Glomerular visceral epithelial cell (primary cell): Measurements from ENCODE around the gene IRF7.

Experiments used
- DNase-seq: peaks from one replicate; pipeline ENCODE4 v3.0.0-alpha.2; 2016; ENCODE audit errors: extremely low spot score

IRF7 gene

DNA sequence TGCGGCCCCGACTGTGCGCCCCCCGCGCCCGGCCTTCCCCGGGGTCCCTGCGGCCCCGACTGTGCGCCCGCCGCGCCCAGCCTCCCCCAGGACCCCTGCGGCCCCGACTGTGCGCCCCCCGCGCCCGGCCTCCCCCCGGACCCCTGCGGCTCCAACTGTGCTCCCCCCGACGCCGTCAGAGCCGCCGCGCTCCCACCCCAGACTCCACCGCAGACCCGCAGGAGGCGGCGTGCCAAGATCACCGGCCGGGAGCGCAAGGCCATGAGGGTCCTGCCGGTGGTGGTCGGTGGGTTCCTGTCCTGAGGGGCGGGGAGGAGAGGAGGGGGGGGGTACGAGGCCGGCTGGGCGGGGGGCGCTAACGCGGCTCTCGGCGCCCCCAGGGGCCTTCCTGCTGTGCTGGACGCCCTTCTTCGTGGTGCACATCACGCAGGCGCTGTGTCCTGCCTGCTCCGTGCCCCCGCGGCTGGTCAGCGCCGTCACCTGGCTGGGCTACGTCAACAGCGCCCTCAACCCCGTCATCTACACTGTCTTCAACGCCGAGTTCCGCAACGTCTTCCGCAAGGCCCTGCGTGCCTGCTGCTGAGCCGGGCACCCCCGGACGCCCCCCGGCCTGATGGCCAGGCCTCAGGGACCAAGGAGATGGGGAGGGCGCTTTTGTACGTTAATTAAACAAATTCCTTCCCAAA lies 24.4 kb upstream of the IRF7 start:
- no peak for DNase-seq

DNA sequence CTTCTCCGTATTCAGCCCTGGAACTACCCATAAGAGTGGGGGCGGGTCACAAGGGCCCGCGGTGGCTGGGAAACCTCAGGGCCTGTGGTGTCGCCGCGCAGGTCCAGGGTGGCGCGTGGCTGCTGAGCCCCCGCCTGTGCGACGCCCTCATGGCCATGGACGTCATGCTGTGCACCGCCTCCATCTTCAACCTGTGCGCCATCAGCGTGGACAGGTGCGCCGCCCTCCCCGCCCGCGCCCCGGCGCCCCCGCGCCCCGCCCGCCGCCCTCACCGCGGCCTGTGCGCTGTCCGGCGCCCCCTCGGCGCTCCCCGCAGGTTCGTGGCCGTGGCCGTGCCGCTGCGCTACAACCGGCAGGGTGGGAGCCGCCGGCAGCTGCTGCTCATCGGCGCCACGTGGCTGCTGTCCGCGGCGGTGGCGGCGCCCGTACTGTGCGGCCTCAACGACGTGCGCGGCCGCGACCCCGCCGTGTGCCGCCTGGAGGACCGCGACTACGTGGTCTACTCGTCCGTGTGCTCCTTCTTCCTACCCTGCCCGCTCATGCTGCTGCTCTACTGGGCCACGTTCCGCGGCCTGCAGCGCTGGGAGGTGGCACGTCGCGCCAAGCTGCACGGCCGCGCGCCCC lies 23.7 kb upstream of the IRF7 start:
- no peak for DNase-seq

DNA sequence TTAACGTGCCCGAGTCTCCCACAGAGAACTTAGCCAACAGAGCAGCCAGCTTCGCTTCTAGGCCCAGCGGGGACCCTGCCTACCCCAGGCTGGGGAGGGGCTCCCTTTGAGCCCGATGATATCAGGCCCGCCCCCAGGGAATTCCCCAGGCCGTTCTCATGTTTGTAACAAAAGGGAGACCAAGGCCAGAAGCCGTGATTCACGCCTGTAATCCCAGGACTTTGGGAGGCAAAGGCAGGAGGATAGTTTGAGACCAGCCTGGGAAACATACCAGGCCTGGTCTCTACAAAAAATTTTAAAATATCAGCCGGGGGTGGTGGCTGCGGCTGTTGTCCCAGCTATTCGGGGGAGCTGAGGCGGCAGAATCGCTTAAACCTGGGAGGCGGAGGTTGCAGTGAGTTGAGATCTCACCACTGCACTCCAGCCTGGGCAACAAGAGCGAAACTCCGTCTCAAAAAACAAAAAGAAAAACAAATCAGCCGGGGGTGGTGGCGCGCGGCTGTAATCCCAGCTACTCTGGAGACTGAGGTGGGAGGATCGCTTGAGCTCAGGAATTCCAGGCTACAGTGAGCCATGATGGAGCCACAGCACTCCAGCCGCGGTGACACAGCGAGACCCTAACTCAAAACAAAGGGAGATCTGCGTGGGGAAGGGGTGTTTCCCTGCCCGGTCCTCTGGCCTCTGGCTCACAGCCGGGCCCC lies 23.0 kb upstream of the IRF7 start:
- no peak for DNase-seq

DNA sequence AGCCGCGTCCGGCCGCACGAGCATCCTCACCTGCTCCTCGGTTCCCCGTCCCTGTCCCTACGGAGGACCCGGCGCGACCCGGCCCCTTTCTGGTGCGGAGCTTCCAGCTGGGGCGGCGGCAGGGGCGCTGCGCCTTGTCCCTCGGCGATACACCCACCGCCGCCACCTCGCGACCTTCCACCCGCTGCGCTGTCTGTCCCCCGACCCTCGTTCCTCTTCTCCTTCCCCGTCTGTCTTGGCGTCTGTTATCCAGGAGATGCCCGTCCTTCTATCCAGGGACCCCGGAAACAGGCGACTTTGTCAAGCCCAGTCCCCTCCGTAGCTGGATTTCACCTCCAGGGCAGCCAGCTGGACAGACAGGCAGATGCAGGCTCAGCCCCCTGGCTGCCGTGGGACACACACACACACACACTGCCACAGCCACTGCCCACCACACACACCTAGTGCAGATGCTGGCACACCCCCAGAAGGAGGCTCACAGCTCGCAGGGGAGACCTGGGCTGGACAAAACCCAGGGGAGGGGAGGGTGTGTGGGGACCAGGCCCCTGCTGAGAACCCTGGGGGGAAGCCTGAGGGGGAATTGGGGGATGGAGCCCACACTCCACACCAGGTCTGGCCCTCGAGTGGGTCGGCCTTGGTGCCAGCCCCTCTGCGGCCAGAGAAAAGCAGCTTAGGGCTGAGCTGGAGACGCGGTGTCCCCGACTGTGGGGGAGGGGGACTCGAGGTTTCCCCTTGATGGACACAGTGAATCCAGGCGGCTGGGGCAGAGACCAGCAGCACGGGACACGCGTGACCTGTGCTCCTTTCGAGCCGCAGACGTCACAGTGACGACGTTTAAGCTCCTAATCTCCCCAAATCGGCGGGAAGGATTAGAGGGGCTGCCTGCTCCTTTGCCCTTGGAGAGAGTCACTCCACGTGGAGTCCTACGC lies 22.1 kb upstream of the IRF7 start:
- DNase-seq = no peak

DNA sequence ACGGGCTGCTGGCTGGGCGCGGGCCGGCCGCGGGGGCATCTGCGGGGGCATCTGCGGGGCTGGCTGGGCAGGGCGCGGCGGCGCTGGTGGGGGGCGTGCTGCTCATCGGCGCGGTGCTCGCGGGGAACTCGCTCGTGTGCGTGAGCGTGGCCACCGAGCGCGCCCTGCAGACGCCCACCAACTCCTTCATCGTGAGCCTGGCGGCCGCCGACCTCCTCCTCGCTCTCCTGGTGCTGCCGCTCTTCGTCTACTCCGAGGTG lies 21.5 kb upstream of the IRF7 start:
- no peak for DNase-seq

DNA sequence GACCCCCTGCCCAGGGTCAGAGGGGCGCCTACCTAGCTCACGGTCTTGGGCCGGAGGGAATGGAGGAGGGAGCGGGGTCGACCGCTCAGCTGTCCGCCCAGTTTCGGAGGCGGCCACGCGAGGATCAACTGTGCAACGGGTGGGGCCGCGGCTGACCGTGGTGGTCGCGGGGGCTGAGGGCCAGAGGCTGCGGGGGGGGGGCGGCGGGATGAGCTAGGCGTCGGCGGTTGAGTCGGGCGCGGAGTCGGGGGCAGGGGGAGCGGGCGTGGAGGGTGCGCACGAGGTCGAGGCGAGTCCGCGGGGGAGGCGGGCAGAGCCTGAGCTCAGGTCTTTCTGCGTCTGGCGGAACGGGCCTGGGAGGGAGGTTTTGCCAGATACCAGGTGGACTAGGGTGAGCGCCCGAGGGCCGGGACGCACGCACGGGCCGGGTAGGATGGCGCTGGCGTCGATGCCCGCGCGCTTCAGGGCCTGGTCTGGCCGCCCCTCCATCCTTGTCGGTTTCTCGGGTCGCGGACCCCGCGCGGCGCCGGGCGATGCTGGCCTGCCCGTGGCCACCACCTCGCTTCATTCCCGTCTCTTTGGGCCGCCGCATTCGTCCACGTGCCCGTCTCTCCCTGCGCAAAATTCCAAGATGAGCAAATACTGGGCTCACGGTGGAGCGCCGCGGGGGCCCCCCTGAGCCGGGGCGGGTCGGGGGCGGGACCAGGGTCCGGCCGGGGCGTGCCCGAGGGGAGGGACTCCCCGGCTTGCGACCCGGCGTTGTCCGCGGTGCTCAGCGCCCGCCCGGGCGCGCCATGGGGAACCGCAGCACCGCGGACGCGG lies 21.0 kb upstream of the IRF7 start, which contains the start of gene DRD4:
Gene DRD4 (plus strand): TSS at position 759 of the 822 bp plus-strand sequence. CDS start 36 bp downstream, at position 795.
- DNase-seq = no peak

DNA sequence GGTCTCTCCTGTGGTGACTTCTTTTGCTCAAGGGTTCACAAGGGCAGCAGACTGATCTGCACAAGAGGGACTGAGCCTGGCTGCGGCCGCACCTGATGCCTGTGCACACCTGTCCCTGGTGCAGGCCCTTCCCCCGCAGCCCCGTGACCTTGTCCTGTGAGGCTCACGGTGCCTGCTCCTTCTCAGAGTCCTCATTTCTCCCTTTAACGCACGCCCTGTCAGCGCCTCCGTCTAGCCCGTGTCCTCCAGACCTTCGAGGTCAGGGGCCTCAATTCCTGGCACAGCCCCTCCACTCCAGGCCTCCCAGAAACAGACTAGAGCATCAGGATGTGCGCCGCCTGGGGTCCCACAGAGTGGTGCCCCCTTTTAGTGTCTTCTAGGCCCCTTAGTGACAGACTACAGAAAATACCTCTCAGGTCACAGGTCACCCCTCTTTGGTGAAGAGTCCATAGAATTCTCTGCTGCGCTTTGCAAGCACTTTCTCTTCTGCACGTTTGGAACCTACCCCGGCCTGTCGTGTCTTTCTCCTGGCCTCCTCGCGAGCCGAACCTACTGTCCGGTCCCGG lies 20.3 kb upstream of the IRF7 start:
- DNase-seq = no peak

DNA sequence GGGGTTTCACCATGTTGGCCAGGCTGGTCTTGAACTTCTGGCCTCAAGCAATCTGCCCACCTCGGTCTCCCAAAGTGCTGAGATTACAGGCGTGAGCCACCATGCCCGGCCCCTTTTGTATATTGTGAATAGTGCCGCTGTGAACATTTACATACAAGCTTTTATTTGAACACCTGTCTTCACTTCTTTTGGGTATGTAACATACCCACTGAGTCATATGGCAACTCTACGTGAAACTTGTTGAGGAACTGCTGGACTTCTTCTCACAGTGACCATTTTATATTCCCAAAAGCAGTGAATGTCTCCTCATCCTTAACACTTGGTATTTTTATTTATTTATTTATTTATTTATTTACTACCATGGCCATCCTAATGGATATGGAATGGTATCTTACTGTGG lies 15.1 kb upstream of the IRF7 start:
- no peak for DNase-seq

DNA sequence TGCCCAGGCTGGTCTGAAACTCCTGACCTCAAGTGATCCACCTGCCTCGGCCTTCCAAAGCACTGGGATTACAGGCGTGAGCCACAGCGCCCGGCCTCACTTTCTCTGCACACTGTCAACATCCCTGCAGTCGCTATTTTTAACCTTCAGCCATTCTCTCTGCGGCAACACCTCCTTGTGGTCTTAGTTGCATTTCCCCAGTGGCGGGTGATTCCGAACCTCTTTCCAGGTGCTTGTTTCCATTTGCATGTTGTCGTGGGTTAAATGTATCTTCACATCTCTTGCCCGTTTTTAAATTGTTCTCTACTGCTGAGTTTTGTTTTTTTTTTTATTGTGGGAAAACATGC lies 13.5 kb upstream of the IRF7 start:
- no peak for DNase-seq

DNA sequence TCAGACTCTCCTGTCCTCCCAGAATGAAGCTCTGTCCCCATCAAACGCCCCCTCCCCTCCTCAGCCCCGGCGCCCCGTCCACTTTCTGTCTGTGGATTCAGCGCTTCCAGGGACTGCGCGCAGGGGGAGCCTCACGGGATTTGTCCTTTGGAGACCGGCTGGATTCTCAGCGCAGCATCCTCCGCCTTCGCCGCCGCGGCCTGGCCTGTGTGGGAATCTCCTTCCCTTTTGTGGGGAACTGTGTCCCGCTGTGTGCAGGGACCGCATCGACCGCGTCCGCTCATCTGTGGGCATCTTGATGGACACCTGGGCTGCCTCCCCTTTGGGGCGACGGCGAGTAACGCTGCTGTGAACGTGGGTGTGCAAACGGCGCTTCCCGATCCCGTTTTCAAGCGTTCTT lies 12.3 kb upstream of the IRF7 start:
- DNase-seq = no peak

DNA sequence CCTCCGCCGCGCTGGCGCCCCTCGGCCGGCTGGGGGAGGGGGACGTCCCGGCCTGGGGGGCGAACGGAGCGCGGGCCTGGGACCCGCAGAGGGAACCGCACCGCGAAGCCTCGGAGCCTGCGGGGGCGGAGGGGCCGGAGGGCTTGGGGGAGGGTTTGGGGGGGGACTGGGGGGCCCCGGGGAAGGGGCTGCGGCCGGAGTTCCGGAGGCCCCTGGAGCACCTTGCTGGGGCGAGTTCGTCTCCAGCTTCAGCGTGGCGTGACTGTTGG lies 11.5 kb upstream of the IRF7 start:
- DNase-seq = no peak

DNA sequence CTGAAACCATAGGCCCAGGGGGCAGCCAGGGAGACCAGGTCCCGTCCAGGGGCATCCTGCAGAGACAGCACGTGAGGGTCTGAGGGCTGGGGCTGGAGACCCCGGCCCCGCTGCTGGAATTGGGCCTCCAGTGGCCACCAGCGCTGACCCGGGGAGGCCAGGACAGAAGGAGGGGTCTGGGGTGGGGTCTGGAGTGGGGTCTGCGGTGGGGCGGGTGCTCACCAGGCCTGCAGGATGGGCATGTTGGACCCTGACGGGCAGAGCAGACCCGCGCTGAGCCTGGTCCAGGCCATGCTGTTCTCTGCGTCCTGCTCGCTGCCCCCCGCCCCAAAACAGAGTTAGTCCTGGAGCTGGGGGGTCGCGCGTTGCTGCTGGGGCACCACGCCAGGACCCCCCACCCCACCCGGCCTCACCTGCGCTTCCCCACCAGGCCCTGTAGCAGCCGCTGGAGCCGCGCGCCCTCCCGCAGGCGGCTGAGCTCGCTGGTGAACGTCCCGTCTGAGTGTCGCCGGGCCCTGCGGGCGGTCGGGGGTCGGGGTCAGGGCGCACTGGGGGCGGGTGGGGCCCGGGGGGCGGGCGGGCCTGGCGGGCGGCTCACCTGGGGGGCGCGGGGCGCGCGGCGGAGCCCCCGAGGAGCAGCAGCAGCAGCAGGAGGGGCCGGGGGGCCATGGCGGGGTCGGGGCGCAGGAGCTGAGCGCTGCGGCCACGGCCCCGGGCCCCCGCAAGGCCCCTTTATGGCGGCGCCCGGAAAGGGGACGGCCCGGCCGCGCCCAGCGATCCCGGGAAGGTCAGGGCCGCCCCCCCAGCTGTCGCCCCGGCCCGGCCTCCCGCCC lies 10.9 kb upstream of the IRF7 start, which contains the start of gene SCT:
Gene SCT (minus strand): TSS at position 707 of the 833 bp plus-strand sequence. CDS start 38 bp downstream, at position 669.
- no peak for DNase-seq

DNA sequence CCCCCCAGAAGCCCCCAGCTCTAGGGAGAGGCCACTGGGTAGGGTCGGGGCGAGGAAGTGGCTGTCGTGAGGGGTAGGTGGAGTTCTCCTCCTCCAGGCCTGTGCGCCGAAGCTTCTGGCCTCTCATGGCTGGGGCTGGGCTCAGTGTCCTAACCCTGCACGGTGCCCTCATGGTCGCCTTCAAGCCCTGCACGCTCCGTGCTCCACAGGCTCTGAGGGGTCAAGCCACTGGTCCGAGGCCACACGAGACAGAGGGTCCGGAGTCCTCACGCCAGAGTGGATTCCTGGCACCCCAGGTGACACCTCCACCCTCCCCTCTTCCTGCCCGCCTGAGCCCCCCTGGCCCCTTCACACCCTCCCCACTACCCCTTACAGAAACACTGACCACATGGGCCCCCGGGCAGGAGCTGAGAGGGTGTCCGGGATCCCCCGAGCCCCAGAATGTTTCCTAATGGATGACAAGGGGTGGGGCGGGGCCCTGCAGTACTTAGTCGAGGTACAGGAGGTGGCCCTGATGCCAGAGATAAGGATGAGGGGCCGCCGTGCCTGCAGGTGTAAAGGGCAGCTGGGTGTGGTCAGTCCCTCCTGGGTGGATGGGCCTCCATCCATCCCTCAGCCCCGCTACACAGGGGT lies 10.0 kb upstream of the IRF7 start:
- no peak for DNase-seq

DNA sequence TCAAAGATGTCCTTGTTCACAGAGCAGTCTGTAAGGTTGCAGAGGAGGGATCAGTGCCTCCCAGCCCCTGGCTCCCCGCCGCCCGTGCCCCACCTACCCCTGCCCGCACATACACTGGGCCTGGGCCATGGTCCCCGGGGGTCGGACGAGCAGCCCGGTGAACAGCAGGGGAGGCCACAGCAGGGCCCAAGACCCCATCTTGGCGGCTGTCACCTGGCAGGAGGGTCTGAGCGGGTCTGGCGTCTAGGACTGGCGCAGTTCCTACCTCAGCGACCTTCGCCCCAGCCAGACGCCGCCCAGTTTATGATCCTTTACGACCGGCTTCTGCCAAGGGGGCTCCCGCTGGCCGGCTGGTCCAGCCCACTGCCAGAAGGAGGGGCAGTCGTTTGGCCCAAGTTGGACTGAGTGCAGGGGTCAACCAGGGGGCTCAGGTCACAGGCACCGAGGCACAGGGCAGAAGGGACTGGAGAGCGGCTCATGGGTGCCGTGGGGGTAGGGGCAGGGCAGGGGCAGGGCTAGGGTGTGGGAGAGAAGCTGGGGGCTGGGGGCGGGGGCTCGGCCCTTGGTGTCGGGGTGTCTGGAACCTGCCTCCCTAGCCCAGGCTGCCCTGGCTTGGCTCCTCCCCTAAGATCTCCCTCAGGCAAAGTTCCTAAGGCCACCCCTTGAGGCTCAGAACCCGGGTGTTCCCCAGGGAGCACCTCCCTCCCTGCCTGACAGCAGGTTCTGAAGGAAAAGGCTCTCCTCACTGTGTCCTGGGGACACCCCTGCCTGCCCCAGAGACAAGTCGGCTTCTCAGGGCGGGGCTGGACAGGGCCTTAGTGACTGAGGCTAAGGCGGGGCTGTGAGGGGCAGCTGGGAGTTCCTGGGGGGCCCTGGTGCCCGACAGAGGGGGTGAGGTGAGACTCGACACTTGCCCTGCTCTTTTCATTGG lies 9.2 kb upstream of the IRF7 start, which contains the start of gene CDHR5:
Gene CDHR5 (minus strand): TSS at position 251 of the 931 bp plus-strand sequence. CDS start 53 bp downstream, at position 198.
- no peak for DNase-seq

DNA sequence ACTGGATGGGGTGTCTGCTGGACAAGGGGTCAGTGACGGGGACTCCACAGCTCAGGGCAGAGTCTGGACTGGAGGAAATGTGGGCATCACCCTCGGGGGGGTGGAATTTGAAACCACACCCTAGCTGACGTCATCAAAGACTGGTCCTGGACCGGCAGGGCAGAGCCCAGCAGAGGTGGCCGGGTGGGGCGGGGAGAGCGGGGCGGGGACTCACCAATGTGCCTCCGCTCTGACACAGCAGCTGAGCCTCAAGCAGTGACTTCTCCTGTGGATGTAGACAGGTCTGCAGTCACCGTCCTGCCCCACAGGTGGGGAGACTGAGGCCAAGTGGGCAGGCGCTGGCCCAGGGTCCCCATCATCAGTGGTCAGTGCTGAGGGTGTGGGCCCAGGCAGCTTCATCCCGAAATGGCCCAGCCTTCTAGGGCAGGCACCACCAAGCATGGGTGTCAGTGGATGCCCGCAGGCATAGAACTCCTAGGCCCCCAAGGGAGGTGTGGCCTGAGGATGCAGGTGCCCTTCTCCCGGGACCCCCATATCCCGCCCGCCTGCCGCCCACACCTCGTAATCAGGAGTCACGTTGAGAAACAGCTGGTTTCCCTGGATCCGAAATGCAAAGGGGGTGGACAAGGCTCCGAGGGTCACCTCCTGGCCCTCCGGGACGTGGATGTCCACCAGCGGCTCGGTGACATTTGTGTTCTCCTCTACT lies 8.4 kb upstream of the IRF7 start:
- peak; percentile 31 for DNase-seq

DNA sequence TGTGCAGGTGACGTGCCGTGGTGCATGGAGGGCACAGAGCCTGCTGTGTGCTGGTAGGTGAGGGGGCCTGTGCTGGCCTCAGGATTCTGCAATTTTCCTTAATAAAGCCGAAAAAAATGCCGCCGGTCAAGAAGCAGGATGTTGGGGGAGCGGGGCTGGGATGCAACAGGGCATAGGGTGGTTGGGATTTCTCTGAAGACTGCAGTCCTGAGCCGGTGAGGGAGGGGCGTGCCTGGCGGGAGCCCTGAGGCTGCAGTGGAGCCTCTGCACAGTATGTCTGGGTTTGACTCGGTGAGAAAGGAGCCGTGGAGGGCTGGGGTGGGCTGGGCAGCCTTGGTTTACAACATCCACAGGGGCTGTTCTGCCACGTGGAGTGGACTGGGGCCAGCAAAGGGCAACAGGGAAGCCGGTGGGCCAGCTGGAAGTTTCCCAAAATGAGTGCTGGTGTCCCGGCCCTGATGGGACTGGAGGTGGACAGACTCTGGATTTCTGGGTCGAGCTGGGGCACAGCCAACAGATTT lies 7.7 kb upstream of the IRF7 start:
- no peak for DNase-seq

DNA sequence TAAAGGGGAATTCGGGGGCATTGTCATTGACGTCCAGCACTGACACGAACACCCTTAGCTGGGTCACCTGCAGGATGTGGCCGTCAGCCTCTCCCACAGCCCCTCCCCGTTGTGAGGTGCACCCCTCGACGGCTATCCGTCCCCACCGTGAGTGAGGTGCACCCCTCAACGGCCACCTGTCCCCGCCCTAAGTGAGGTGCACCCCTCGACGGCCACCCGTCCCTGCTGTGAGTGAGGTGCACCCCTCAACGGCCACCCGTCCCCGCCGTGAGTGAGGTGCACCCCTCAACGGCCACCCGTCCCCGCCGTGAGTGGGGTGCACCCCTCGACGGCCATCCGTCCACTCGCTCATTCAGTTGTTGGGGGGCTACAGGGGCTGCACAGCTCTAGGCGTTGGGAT lies 6.1 kb upstream of the IRF7 start:
- DNase-seq = no peak
